Measurements from ENCODE around the gene MAML3. TPM values are rescaled to one million over a fixed set of nuclear protein-coding genes. Genes with fewer than 3 reads are reported as not detected.

Gene MAML3
- total and polyA plus RNA-seq, 9 donors = 11.1 to 23.8 (median 14.9) TPM

DNA sequence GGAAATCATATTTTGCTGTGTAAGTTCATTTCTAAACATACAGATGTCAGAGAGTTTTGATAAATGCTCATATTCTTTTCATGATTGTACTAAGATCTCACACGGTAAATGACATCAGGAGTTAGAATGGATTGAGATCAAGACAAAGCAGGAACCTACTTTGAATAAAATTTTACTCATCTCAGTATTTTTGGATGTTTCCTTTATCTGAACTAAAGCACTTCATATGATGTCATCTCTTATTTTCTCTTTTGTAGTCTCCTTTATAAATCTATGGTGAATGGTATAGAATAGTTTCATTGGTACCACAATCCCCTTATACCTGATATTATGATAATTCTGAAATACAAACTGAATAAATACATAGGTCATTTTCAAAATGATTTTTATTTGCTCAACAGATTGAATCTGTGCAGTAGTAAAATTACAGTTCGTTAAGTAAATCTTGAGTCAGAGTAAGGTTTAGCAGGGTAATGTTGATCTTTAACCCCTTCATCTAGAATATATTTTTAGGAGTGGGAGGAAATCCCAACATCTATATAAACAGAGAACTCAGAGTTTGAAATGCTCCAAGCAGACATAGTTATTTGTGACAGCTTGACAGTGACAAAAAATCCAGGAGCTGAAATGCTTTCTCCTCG, 308.4 kb downstream of the MAML3 start:
- Histone ChIP-seq H3K27me3 (no peaks in the 10 kb centered on the region), H3K4me3 (no peak overlapping the region), H3K4me1 (ENCODE audit: insufficient read depth) (peaks cover 3% of the 10 kb centered on the region), H3K27ac (no peak overlapping the region), H3K36me3 (no peaks in the 10 kb centered on the region), H3K9me3 (no peaks in the 10 kb centered on the region)
- TF ChIP-seq EP300 (IDR thresholded peaks at IDR 0.05) (no peak), CTCF (IDR thresholded peaks at IDR 0.05) (no peak), POLR2A (IDR thresholded peaks at IDR 0.05) (no peak)
- no peak for DNase-seq
- intact Hi-C loops (cut with DNase I) = no loop called here
- 86 to 90% (median 88%) methylated on average over 3 of the region's 3 CpGs for WGBS, 3 donors

DNA sequence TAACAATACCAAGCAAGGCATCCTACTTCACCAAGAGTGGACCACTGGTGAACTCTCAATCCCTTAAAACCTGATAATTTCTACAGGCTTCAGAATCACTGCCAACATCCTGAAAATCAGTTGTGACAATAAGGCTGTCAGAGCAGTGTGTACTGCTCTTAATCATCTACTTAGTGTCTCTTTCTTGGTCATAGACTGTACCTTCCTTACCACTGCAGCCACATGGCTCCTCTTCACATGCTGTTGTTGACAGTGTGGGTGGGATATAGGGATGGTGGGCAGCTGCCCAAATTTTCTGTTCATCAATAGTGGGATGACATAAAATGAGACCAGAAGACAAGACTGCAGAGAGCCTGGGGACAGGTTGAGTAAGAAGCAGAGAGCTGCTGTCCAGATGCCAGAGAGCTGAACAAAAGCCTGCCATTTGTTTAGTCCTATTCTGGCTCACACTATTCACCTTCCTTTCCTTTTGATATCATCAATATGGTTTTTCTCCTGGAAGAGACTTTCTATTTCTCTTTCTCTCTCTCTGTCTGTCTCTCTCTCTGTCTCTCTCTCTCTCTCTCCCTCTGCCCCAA, 309.4 kb downstream of the MAML3 start:
- Histone ChIP-seq H3K36me3 (no peaks in the 10 kb centered on the region), H3K9me3 (no peaks in the 10 kb centered on the region), H3K27me3 (no peaks in the 10 kb centered on the region), H3K27ac (no peak overlapping the region), H3K4me1 (ENCODE audit: insufficient read depth) (peaks cover 3% of the 10 kb centered on the region), H3K4me3 (no peak overlapping the region)
- no peak for DNase-seq
- intact Hi-C loops (cut with DNase I) = no loop called here
- TF ChIP-seq POLR2A (IDR thresholded peaks at IDR 0.05) (no peak), CTCF (IDR thresholded peaks at IDR 0.05) (no peak), EP300 (IDR thresholded peaks at IDR 0.05) (no peak)

DNA sequence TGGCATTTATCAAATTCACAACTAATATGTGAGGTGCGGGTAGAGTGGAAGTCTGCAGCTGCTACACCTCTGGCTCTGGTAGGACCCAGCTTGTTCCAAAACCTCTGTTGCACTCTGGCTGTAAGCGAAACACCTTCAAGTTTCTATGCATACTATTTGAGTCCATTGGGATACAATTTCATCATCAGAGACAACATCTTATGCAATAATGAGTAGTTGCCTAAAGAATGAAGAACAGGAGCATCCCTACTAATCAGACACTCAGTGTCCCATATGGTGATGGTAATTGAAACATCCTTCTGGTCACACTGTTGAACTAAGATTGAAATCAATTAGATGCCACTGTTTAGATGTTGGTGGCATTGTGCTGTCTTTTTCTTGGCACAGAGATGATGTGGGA, 309.9 kb downstream of the MAML3 start:
- intact Hi-C loops (cut with DNase I) = no loop called here
- Histone ChIP-seq H3K4me3 (no peak overlapping the region), H3K4me1 (ENCODE audit: insufficient read depth) (peaks cover 3% of the 10 kb centered on the region), H3K36me3 (no peaks in the 10 kb centered on the region), H3K9me3 (no peaks in the 10 kb centered on the region), H3K27me3 (no peaks in the 10 kb centered on the region), H3K27ac (no peak overlapping the region)
- TF ChIP-seq POLR2A (IDR thresholded peaks at IDR 0.05) = no peak
- TF ChIP-seq CTCF (IDR thresholded peaks at IDR 0.05) = no peak
- no peak for TF ChIP-seq EP300 (IDR thresholded peaks at IDR 0.05)
- WGBS, 3 donors = 93 to 98% (median 95%) methylated on average over 2 of the region's 2 CpGs
- DNase-seq = no peak

DNA sequence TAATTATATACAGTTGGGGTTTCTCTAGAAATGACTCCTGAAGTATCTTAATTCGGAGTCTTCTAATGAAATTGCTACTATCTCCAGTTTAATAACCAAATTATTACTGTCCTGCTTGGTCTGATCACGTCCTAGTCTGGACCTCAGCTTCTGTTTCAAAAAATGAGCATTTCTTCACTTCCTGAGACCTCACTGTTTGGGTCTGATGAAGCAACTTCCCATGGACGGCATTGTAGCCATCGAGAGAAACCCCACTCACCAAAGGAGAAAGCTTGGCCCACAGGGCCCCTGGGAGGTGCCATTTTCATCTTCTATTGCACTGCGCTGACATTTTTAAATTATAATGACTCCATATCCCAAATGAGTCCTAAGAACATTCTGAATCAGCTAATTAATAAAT, 310.3 kb downstream of the MAML3 start:
- intact Hi-C loops (cut with DNase I) = no loop called here
- WGBS, 3 donors = 93 to 98% (median 95%) methylated on average over 5 of the region's 5 CpGs
- no peak for TF ChIP-seq CTCF (IDR thresholded peaks at IDR 0.05)
- no peak for TF ChIP-seq EP300 (IDR thresholded peaks at IDR 0.05)
- no peak for TF ChIP-seq POLR2A (IDR thresholded peaks at IDR 0.05)

More for the DNA sequence above, 310.3 kb downstream of the MAML3 start:
- Histone ChIP-seq H3K27ac (no peak overlapping the region), H3K36me3 (no peaks in the 10 kb centered on the region), H3K9me3 (no peaks in the 10 kb centered on the region), H3K27me3 (no peaks in the 10 kb centered on the region), H3K4me1 (ENCODE audit: insufficient read depth) (peaks cover 7% of the 10 kb centered on the region), H3K4me3 (no peak overlapping the region)
- DNase-seq = no peak
